ENCODE data around the gene RBBP8. TPM values are rescaled to one million over a fixed set of nuclear protein-coding genes. Genes with fewer than 3 reads are reported as not detected.

RBBP8 gene
- total RNA-seq, 4 donors from 2014 or later, result 12.4 to 23.9 (median 15.4) TPM

GRCh38 chr18:22971038-22971437, 37.9 kb downstream of the RBBP8 start:
- WGBS, result 79% methylated on average over 3 of the region's 3 CpGs
- Histone ChIP-seq H3K4me1 (no peaks in the 10 kb centered on the region), H3K9me3 (no peaks in the 10 kb centered on the region), H3K27ac (replicated peaks in 1 of 4) (no peak overlapping the region), H3K36me3 (no peaks in the 10 kb centered on the region), H3K4me3 (no peak overlapping the region), H3K27me3 (no peaks in the 10 kb centered on the region)
- no peak for DNase-seq (ENCODE audit: extremely low spot score)
- TF ChIP-seq CTCF (IDR thresholded peaks at IDR 0.05) (no peak), POLR2AphosphoS5 (IDR thresholded peaks at IDR 0.05) (no peak), EP300 (IDR thresholded peaks at IDR 0.05) (no peak), POLR2A (IDR thresholded peaks at IDR 0.05; ENCODE audit: low read depth) (no peak)
- intact Hi-C loops (cut with DNase I), result no loop called here

GRCh38 chr18:22974001-22974400, 40.9 kb downstream of the RBBP8 start:
- DNase-seq (ENCODE audit: extremely low spot score), result no peak
- H3K4me3 ChIP-seq, result no peak overlapping the region
- no peaks in the 10 kb centered on the region for H3K9me3 ChIP-seq
- TF ChIP-seq POLR2A (IDR thresholded peaks at IDR 0.05; ENCODE audit: low read depth) (no peak), POLR2AphosphoS5 (IDR thresholded peaks at IDR 0.05) (no peak), CTCF (IDR thresholded peaks at IDR 0.05) (no peak), EP300 (IDR thresholded peaks at IDR 0.05) (no peak)
- intact Hi-C loops (cut with DNase I), result no loop called here
- no peaks in the 10 kb centered on the region for H3K27me3 ChIP-seq
- no peak overlapping the region for H3K27ac ChIP-seq (replicated peaks in 1 of 4)
- H3K36me3 ChIP-seq, result no peaks in the 10 kb centered on the region
- peaks cover 0 to 10% (median 7%) of the 10 kb centered on the region in 4 donors for H3K4me1 ChIP-seq

GRCh38 chr18:22974707-22975106, 41.6 kb downstream of the RBBP8 start:
- no peak overlapping the region for H3K4me3 ChIP-seq
- H3K9me3 ChIP-seq, result no peaks in the 10 kb centered on the region
- intact Hi-C loops (cut with DNase I), result no loop called here
- 97% methylated on average over 5 of the region's 5 CpGs for WGBS
- H3K27ac ChIP-seq (replicated peaks in 1 of 4), result no peak overlapping the region
- H3K36me3 ChIP-seq, result no peaks in the 10 kb centered on the region
- no peak for DNase-seq (ENCODE audit: extremely low spot score)
- no peak for TF ChIP-seq POLR2AphosphoS5 (IDR thresholded peaks at IDR 0.05)
- TF ChIP-seq CTCF (IDR thresholded peaks at IDR 0.05), result no peak
- TF ChIP-seq EP300 (IDR thresholded peaks at IDR 0.05), result no peak
- TF ChIP-seq POLR2A (IDR thresholded peaks at IDR 0.05; ENCODE audit: low read depth), result no peak
- no peaks in the 10 kb centered on the region for H3K27me3 ChIP-seq
- H3K4me1 ChIP-seq, result peaks cover 0 to 10% (median 7%) of the 10 kb centered on the region in 4 donors

GRCh38 chr18:22975508-22975907, 42.4 kb downstream of the RBBP8 start:
- Histone ChIP-seq H3K4me1 (peaks cover 0 to 10% (median 7%) of the 10 kb centered on the region in 4 donors), H3K4me3 (no peak overlapping the region), H3K36me3 (no peaks in the 10 kb centered on the region), H3K27me3 (no peaks in the 10 kb centered on the region), H3K27ac (replicated peaks in 1 of 4) (no peak overlapping the region), H3K9me3 (no peaks in the 10 kb centered on the region)
- no peak for DNase-seq (ENCODE audit: extremely low spot score)
- WGBS, result 82% methylated on average over 1 of the region's 1 CpG
- TF ChIP-seq POLR2AphosphoS5 (IDR thresholded peaks at IDR 0.05) (no peak), CTCF (IDR thresholded peaks at IDR 0.05) (no peak), POLR2A (IDR thresholded peaks at IDR 0.05; ENCODE audit: low read depth) (no peak), EP300 (IDR thresholded peaks at IDR 0.05) (no peak)
- intact Hi-C loops (cut with DNase I), result no loop called here

All from esophagus muscularis mucosa (tissue), 4 donors.